HepG2 (cell line): ENCODE measurements around the gene ZNF582. TPM values are rescaled to one million over a fixed set of nuclear protein-coding genes. Genes with fewer than 3 reads are reported as not detected.

Experiments used
- BCL6 ChIP-seq: IDR thresholded peaks from 2 replicates; pipeline ENCODE4 v1.6.1; 2016; ENCODE audit warnings: missing genetic modification reagents, missing compliant biosample characterization
- CSRNP2 ChIP-seq: sonication (generic); formaldehyde crosslinking; conservative IDR thresholded peaks from 2 replicates; pipeline ENCODE4 v1.8.0; 2022; ENCODE audit warnings: low read depth, missing genetic modification reagents
- FOXK2 ChIP-seq: fragments of 450-650 bp; IDR thresholded peaks from 2 replicates; pipeline ENCODE4 v1.6.1; 2016
- GMEB1 ChIP-seq: sonication (generic); formaldehyde crosslinking; IDR thresholded peaks from 2 replicates; pipeline ENCODE4 v1.5.1; 2020; ENCODE audit warnings: missing genetic modification reagents, mild to moderate bottlenecking, borderline replicate concordance
- HMGXB4 ChIP-seq, 2 experiments: sonication (generic) in 1 of 2; formaldehyde crosslinking in 1 of 2; IDR thresholded peaks; 2 replicates each; pipeline versions ENCODE4 v1.4.0 to v1.6.1; 2018 to 2020; ENCODE audit warnings: missing genetic modification reagents in 2 of 2, borderline replicate concordance in 1 of 2, low read depth in 1 of 2, mild to moderate bottlenecking in 1 of 2, missing biosample characterization in 1 of 2
- HOXA5 ChIP-seq: sonication (generic); formaldehyde crosslinking; IDR thresholded peaks from 2 replicates; pipeline ENCODE4 v1.4.0; 2020; ENCODE audit warnings: missing genetic modification reagents
- IRX3 ChIP-seq: sonication (generic); formaldehyde crosslinking; IDR thresholded peaks from 2 replicates; pipeline ENCODE4 v1.8.1; 2023; ENCODE audit warnings: mild to moderate bottlenecking, low read depth, missing genetic modification reagents, borderline replicate concordance
- MYNN ChIP-seq: sonication (generic); formaldehyde crosslinking; IDR thresholded peaks from 2 replicates; pipeline ENCODE4 v1.4.0; 2020; ENCODE audit warnings: mild to moderate bottlenecking, low read depth, missing genetic modification reagents
- NCOR1 ChIP-seq: fragments of 200-600 bp; sonication (generic); IDR thresholded peaks from 2 replicates; pipeline ENCODE4 v1.7.0; 2017; ENCODE audit warnings: antibody characterized with exemption, low read length, borderline replicate concordance
- PAWR ChIP-seq: sonication (generic); formaldehyde crosslinking; IDR thresholded peaks from 2 replicates; pipeline ENCODE4 v1.4.0; 2020; ENCODE audit warnings: missing genetic modification reagents, mild to moderate bottlenecking, borderline replicate concordance
- POGZ ChIP-seq: sonication (generic); formaldehyde crosslinking; IDR thresholded peaks from 2 replicates; pipeline ENCODE4 v1.4.0; 2020; ENCODE audit warnings: mild to moderate bottlenecking, missing genetic modification reagents
- POLR2G ChIP-seq: fragments of 200-400 bp; formaldehyde crosslinking; IDR thresholded peaks from 2 replicates; pipeline ENCODE4 v1.6.1; 2018; ENCODE audit warnings: mild to moderate bottlenecking, low read depth, low read length, moderate library complexity
- REL ChIP-seq: sonication (generic); formaldehyde crosslinking; conservative IDR thresholded peaks from 2 replicates; pipeline ENCODE4 v1.8.0; 2022; ENCODE audit warnings: mild to moderate bottlenecking, missing genetic modification reagents, moderate library complexity
- SMAD1 ChIP-seq: sonication (generic); formaldehyde crosslinking; IDR thresholded peaks from 2 replicates; pipeline ENCODE4 v1.4.0; 2020; ENCODE audit warnings: missing genetic modification reagents, low read depth, mild to moderate bottlenecking, borderline replicate concordance
- SOX6 ChIP-seq, 2 experiments: fragments of 450-650 bp in 1 of 2; sonication (generic) in 1 of 2; formaldehyde crosslinking in 1 of 2; IDR thresholded peaks; 2 replicates each; pipeline versions ENCODE4 v1.4.0 to v1.6.1; 2017 to 2020; ENCODE audit warnings: antibody characterized with exemption in 1 of 2, mild to moderate bottlenecking in 1 of 2, missing genetic modification reagents in 1 of 2
- SP1 ChIP-seq, 2 experiments: fragments of 450-650 bp in 1 of 2; sonication (generic) in 1 of 2; formaldehyde crosslinking in 1 of 2; IDR thresholded peaks; 2 replicates each; pipeline versions ENCODE4 v1.4.0 to v1.6.1; 2016 to 2020; ENCODE audit warnings: missing genetic modification reagents in 1 of 2
- ZBED4 ChIP-seq: sonication (generic); formaldehyde crosslinking; IDR thresholded peaks from 2 replicates; pipeline ENCODE4 v1.4.0; 2020; ENCODE audit warnings: missing genetic modification reagents, borderline replicate concordance
- ZNF235 ChIP-seq: sonication (generic); formaldehyde crosslinking; IDR thresholded peaks from 2 replicates; pipeline ENCODE4 v1.8.1; 2023; ENCODE audit warnings: mild to moderate bottlenecking, missing genetic modification reagents, borderline replicate concordance
- ZNF543 ChIP-seq: sonication (generic); formaldehyde crosslinking; IDR thresholded peaks from 2 replicates; pipeline ENCODE4 v1.4.0; 2020; ENCODE audit warnings: mild to moderate bottlenecking, missing genetic modification reagents
- polyA plus RNA-seq, 8 experiments: library from polyadenylated mRNA; depleted of rRNA in 3 of 8; stranded (reverse) in 7 of 8; unstranded in 1 of 8; fragments of >200 nt; fragmentation: Illumina TruSeq in 4 of 8; extraction: Trizol in 4 of 8; gene quantifications; 2 replicates each; pipeline versions ENCODE4 v1.2.1 to v1.2.3, GENCODE V29; 2011 to 2016; ENCODE audit warnings: low read depth in 4 of 8, missing spikeins in 1 of 8, mixed read lengths in 1 of 8; ENCODE audit not compliant: insufficient read depth in 1 of 8
- total RNA-seq, 5 experiments: library from RNA; depleted of rRNA; stranded (reverse); fragments of >200 nt; fragmentation: Illumina TruSeq; extraction: Trizol; gene quantifications; 2 replicates each; pipeline ENCODE4 v1.2.3, GENCODE V29; 2016; ENCODE audit warnings: low read depth in 1 of 5

ZNF582 gene
- total and polyA plus RNA-seq, 2 of the 13 experiments (the other 11 are each of a cell fraction or from before 2014, with no cell fraction given) = 0.83 to 1.6 TPM

- TF ChIP-seq ZBED4 (CRISPR knock-in tag) (no peak), REL (CRISPR knock-in tag) (peak; percentile 59; the same call in 1 of the 2 replicates), BCL6 (CRISPR knock-in tag) (no peak), SP1 (IDR thresholded peaks at IDR 0.05) (no peak), SP1 (CRISPR knock-in tag; IDR thresholded peaks at IDR 0.05) (no peak), ZNF543 (CRISPR knock-in tag) (0 out of 2 replicates have a peak, but pooled peaks have one; percentile 53), HMGXB4 (CRISPR knock-in tag; IDR thresholded peaks at IDR 0.05; ENCODE audit: borderline replicate concordance in 1 of 2, low read depth in 1 of 2) (peak; percentile 42 to 58; a peak in 2 of 4 replicates), HOXA5 (CRISPR knock-in tag) (no peak), CSRNP2 (CRISPR knock-in tag) (no peak), ZNF235 (CRISPR knock-in tag) (no peak; the same call in 1 of the 2 replicates), PAWR (no peak), MYNN (no peak), GMEB1 (CRISPR knock-in tag) (peak; percentile 90), POGZ (peak; percentile 72), SMAD1 (CRISPR knock-in tag) (no peak), POLR2G (peak; percentile 77), FOXK2 (no peak), SOX6 (IDR thresholded peaks at IDR 0.05) (no peak), SOX6 (CRISPR knock-in tag; IDR thresholded peaks at IDR 0.05) (no peak), NCOR1 (no peak), IRX3 (no peak)
Measured at GRCh38 chr19:56367829-56368711, 25.3 kb downstream of the ZNF582 start (continued).
